Measurements from ENCODE around the gene GTF2IRD2. TPM values are rescaled to one million over a fixed set of nuclear protein-coding genes. Genes with fewer than 3 reads are reported as not detected.
A peak's percentile ranks its signal among the peaks of the same experiment; 100 is the strongest.
"Not testable (repeated sequence)": the region's sequence is repeated elsewhere in the genome, so short reads cannot be mapped to it uniquely, and the experiment has no call there.

Gene GTF2IRD2
- polyA plus RNA-seq (2012; ENCODE audit: insufficient read depth, insufficient read length, low read depth): 2.5 TPM

DNA sequence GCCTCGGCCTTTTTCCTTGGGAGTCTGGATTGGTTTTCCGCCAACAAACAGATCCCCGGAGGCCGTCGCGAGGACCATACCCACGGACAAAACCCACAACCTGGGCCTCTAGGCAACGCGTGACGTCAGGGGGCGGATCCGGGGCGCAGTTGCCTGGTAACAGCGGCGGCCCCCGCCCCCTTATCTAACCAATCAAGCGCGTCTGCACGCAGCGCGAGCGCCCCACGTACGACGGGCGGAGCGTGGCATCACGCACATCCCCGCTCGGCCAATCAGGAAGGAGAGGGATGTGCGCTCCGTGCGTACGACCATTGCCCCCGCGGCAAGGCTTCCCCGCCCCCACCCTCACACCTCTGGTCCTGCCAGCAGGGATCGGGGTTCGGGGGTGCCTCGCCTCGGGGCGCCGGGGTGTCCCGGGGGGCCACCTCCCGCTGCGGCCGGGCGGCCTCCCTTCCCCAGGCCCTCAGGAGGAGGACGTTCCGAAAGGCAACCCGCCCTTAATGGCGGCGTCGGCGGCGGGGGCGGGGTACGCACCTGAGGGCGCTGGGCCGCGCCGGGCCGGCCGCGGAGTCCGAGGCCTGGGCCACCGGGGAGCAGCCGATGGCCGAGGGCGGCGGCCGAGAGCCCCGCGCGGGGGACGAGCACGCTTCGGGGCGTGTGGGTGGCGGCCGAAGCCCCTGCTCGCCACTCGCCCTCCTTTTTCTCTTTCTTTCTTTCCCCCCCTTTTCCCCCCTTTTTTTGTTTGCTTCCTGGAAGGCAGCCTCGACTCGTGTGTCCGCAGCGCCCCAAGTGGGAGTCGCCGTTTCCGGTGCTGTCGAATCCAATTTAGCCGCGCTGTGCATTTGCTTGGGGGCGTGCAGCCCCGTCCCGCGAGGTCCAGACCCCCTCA, at the start of gene GTF2IRD2:
Gene GTF2IRD2 (minus strand): TSS at position 773 of the 889 bp plus-strand sequence. CDS start 15,227 bp downstream, outside the sequence.
- not testable (repeated sequence) for DNase-seq; H3K9me3 ChIP-seq; H3K4me1 ChIP-seq; H3K27me3 ChIP-seq; H3K36me3 ChIP-seq; H3K4me3 ChIP-seq (ENCODE audit: low read depth, low read length)

GRCh38 chr7:74890158-74891123, 39.0 kb upstream of the GTF2IRD2 start:
- not testable (repeated sequence) for H3K36me3 ChIP-seq, H3K4me1 ChIP-seq, H3K9me3 ChIP-seq, H3K27me3 ChIP-seq
- peak; percentile 94 for DNase-seq
- H3K4me3 ChIP-seq (ENCODE audit: low read depth, low read length): peak overlapping the region; percentile 53

- peak overlapping the region; percentile 28 for H3K4me3 ChIP-seq (ENCODE audit: low read depth, low read length)
These were observed 38.2 kb upstream of the GTF2IRD2 start for GRCh38 chr7:74889518-74890129.

GRCh38 chr7:74885295-74885694, 33.9 kb upstream of the GTF2IRD2 start:
- not testable (repeated sequence) for H3K9me3 ChIP-seq; H3K4me1 ChIP-seq; DNase-seq; H3K36me3 ChIP-seq; H3K27me3 ChIP-seq; H3K4me3 ChIP-seq (ENCODE audit: low read depth, low read length)

More at GRCh38 chr7:74889518-74890129, 38.2 kb upstream of the GTF2IRD2 start:
- not testable (repeated sequence) for H3K27me3 ChIP-seq, H3K4me1 ChIP-seq, DNase-seq, H3K36me3 ChIP-seq, H3K9me3 ChIP-seq

GRCh38 chr7:74882110-74882509, 30.7 kb upstream of the GTF2IRD2 start:
- not testable (repeated sequence) for H3K4me1 ChIP-seq; DNase-seq; H3K4me3 ChIP-seq (ENCODE audit: low read depth, low read length); H3K36me3 ChIP-seq; H3K27me3 ChIP-seq; H3K9me3 ChIP-seq

- H3K36me3 ChIP-seq; H3K27me3 ChIP-seq; H3K4me1 ChIP-seq; DNase-seq; H3K9me3 ChIP-seq; H3K4me3 ChIP-seq (ENCODE audit: low read depth, low read length): not testable (repeated sequence)
These were observed 23.5 kb upstream of the GTF2IRD2 start for GRCh38 chr7:74874748-74875512.

GRCh38 chr7:74874104-74874747, 22.8 kb upstream of the GTF2IRD2 start:
- H3K27me3 ChIP-seq; H3K4me3 ChIP-seq (ENCODE audit: low read depth, low read length); H3K36me3 ChIP-seq; DNase-seq; H3K9me3 ChIP-seq; H3K4me1 ChIP-seq: not testable (repeated sequence)

DNA sequence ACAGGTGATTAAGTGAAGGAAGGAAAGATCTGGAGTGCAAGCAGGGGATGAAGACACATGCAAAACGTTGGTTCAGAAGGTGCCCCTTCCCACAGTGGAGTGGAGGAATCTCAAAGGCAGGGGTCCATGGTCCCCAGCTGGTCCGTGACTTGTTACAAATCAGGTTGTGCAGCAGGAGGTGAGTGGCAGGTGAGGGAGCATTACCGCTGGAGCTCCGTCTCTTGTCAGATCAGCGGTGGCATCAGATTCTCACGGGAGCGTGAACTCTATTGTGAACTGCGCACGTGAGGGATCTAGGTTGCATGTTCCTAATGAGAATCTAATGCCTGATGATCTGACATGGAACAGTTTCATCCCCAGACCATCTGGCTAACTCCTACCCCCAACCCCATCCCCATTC, 21.1 kb upstream of the GTF2IRD2 start:
- DNase-seq: not testable (repeated sequence)

DNA sequence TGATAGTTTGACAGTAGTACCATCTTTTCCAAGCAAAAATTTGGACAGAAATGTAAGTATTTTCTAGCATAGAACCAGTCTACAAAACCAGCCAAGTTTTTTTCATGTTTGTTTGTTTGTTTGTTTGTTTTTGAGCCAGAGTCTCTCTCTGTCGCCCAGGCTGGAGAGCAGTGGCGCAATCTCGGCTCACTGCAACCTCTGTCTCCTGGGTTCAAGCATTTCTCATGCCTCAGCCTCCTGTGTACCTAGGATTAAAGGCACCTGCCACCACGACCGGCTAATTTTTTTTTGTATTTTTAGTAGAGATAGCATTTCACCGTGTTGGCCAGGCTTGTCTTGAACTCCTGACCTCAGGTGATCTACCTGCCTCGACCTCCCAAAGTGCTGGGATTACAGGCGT, 14.4 kb upstream of the GTF2IRD2 start:
- H3K36me3 ChIP-seq; H3K4me3 ChIP-seq (ENCODE audit: low read depth, low read length); H3K4me1 ChIP-seq; H3K27me3 ChIP-seq; H3K9me3 ChIP-seq; DNase-seq: not testable (repeated sequence)

More for the DNA sequence above, 21.1 kb upstream of the GTF2IRD2 start:
- H3K36me3 ChIP-seq; H3K4me1 ChIP-seq; H3K27me3 ChIP-seq; H3K4me3 ChIP-seq (ENCODE audit: low read depth, low read length); H3K9me3 ChIP-seq: not testable (repeated sequence)

DNA sequence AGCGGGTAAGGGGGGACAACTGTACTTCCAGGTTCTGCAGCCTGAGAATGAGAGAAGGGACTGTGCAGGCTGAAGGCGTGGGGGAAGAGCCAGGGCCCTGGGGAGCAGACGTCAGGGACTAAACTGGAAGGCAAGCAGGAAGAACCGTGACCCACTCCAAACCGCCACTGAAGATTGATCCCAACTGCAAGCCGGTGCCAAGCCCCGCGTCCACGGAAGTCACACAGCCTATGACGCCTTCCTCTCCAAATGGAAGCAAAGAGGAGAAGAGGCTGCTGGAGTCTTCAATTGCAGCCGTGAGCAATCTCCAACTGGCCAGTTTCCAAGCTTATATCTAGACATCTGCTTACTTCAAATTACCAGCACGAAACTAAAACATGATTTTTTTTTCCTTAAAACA, 1.6 kb downstream of the GTF2IRD2 start:
- H3K36me3 ChIP-seq; DNase-seq; H3K4me3 ChIP-seq (ENCODE audit: low read depth, low read length); H3K27me3 ChIP-seq; H3K4me1 ChIP-seq; H3K9me3 ChIP-seq: not testable (repeated sequence)

- not testable (repeated sequence) for DNase-seq; H3K4me3 ChIP-seq (ENCODE audit: low read depth, low read length); H3K9me3 ChIP-seq; H3K36me3 ChIP-seq; H3K4me1 ChIP-seq; H3K27me3 ChIP-seq
These were observed 21.0 kb downstream of the GTF2IRD2 start for GRCh38 chr7:74830411-74830810.

DNA sequence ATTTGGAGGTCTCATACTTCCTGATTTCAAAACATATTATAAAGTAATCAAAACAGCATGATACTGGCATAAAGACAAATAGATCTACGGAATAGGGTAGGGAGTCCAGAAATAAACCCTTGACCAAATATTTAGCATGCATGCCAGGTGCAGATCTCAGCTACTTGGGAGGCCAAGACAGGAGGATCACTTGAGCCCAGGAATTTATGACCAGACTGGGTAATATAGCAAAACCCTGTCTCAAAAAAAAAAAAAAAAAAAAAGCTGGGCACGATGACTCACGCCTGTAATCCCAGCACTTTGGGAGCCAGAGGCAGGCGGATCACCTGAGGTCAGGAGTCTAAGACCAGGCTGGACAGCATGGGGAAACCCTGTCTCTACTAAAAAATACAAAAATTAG, 21.4 kb downstream of the GTF2IRD2 start:
- H3K9me3 ChIP-seq; H3K4me3 ChIP-seq (ENCODE audit: low read depth, low read length); H3K27me3 ChIP-seq; H3K36me3 ChIP-seq; H3K4me1 ChIP-seq; DNase-seq: not testable (repeated sequence)

DNA sequence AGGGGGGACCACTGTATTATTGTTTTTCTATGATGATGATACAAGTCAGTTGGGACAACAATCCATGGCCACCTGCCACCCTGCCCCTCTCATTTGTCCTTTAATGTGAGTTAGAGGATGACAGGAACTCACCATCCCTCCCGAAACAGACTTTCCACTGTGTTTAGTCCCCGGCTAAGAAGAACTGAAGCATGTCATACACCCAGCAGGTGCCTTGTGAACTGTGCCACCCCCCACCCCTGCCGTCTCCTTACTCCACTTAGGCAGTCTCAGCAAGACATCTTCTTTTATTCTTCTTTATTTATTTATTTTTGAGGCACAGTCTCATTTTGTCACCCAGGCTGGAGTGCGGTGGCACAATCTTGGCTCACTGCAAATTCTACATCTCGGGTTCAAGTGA, 30.1 kb downstream of the GTF2IRD2 start:
- H3K4me3 ChIP-seq (ENCODE audit: low read depth, low read length); H3K27me3 ChIP-seq; H3K9me3 ChIP-seq; H3K4me1 ChIP-seq; H3K36me3 ChIP-seq; DNase-seq: not testable (repeated sequence)

DNA sequence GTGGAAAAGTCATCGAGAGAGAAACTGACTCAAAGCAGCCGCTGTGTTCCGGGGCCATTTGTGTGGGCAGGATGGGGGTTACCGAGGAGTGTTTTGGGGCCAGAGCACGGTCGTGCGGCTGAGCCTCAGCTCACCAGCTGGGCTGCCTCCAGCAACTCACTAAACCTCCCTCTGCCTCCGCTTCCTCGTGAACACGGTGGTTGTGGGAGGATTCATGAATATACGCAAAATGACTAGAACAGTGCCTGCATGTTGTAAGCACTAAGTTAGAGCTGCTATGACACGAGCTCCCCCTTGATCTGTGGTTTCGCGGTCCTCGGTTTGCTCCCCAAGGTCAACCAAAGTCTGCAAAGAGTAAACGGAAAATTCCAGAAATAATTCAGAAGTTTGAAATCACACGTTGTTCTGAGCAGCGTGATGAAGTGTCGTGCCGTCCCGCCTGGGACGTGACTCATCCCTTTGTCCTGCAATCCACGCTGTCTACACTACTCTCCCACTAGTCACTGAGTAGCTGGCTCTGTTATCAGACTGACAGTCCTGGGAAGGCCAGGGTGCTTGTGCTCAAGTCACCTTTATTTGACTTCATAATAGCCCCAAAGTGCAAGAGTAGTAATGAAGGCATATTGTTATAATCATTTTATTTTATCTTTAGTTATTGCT, 31.1 kb downstream of the GTF2IRD2 start:
- DNase-seq, H3K36me3 ChIP-seq, H3K4me1 ChIP-seq: not testable (repeated sequence)

More for the DNA sequence above, 31.1 kb downstream of the GTF2IRD2 start:
- H3K27me3 ChIP-seq; H3K9me3 ChIP-seq; H3K4me3 ChIP-seq (ENCODE audit: low read depth, low read length): not testable (repeated sequence)
